OCI-LY3 (cell line): ENCODE measurements around the gene BCAN.

ENCODE experiments used
- CTCF ChIP-seq: fragments of 200-600, 300-600 bp; sonication (generic); IDR thresholded peaks from 2 replicates; pipeline ENCODE4 v1.5.1; 2014; ENCODE audit warnings: antibody characterized with exemption, low read length, low read depth
- EZH2phosphoT487 ChIP-seq: fragments of 200-600 bp; shearing (Covaris generic); IDR thresholded peaks from 2 replicates; pipeline ENCODE4 v1.6.1; 2018; ENCODE audit warnings: antibody characterized with exemption, mixed run types, low read depth

DNA sequence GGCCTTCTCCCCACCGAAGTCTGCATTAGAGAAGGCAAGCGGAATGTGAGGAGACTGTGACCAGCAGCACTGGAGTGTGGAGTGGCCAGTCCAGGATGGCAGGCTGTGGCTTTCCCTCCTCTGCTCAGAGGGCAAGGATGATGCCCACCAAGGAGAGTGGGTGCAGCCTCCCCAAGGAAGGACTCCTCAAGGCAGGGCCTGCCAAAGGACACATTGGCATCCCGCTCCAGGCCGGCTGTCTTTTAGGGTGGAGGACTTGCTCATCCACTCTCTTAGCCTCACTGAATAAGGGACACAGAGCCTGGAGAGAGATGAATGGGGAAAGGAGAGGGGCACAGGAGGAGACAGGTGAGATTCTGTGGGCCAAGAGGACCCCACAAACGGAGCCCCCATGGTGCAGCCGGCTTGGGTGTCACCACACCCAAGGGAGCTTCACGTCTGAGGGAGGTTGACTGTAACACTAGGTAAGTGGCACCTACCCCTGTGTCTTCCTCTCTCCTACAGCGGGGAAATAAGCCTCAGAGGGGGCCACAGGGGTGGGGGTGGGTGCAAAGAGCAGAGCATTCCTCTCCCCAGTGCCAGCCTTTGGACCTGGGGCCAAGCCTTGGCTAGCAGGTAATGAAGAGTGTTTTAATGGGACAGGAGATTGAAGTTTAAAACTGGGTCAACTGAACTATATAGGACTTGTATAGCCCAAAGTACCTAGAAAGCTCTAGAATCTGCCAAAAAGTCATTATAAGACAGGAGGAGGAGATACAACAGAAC lies 39.5 kb downstream of the BCAN start:
- no peak for TF ChIP-seq EZH2phosphoT487
- no peak for TF ChIP-seq CTCF
